Vagina (tissue), 2 donors: Measurements from ENCODE around the gene KCNQ2. TPM values are rescaled to one million over a fixed set of nuclear protein-coding genes. Genes with fewer than 3 reads are reported as not detected.

Experiments
- DNase-seq, 2 donors: peaks; one replicate each; pipeline ENCODE4 v3.0.0-alpha.2; 2017; ENCODE audit errors: extremely low spot score in 2 of 2
- H3K27ac ChIP-seq: fragments of 200-600 bp; sonication (generic); one replicate; pipeline ENCODE4 v1.5.1; 2019
- H3K27me3 ChIP-seq: fragments of 200-600 bp; sonication (generic); one replicate; pipeline ENCODE4 v1.5.1; 2019
- H3K36me3 ChIP-seq, 2 donors: fragments of 200-600 bp; sonication (generic); one replicate each; pipeline ENCODE4 v1.5.1; 2017 to 2019
- H3K4me1 ChIP-seq: fragments of 200-600 bp; sonication (generic); one replicate; pipeline ENCODE4 v1.5.1; 2019
- H3K4me3 ChIP-seq, 2 donors: fragments of 200-600 bp; sonication (generic); 1 replicate in 1 of 2; 2 replicates in 1 of 2; pipeline ENCODE4 v1.5.1; 2016 to 2019
- H3K9me3 ChIP-seq: fragments of 200-600 bp; sonication (generic); one replicate; pipeline ENCODE4 v1.5.1; 2019
- CTCF ChIP-seq, 3 experiments: fragments of 450-650 bp in 2 of 3; fragments of 200-600 bp in 1 of 3; sonication (generic) in 1 of 3; IDR thresholded peaks; one replicate each; pipeline ENCODE4 v1.5.1; 2017 to 2019; ENCODE audit warnings: antibody characterized with exemption in 3 of 3, mild to moderate bottlenecking in 2 of 3, moderate library complexity in 2 of 3
- POLR2A ChIP-seq, 2 donors: fragments of 450-650 bp; IDR thresholded peaks; one replicate each; pipeline ENCODE4 v1.6.1; 2017; ENCODE audit warnings: antibody characterized with exemption in 2 of 2, mild to moderate bottlenecking in 2 of 2, moderate library complexity in 2 of 2
- POLR2AphosphoS5 ChIP-seq, 2 donors: sonication (generic); formaldehyde crosslinking; IDR thresholded peaks; one replicate each; pipeline ENCODE4 v1.9.0; 2017; ENCODE audit warnings: antibody characterized with exemption in 2 of 2, mild to moderate bottlenecking in 2 of 2, low read depth in 1 of 2; ENCODE audit not compliant: insufficient read depth in 1 of 2
- intact Hi-C: fragments of 100-400 bp; cut with DNase I; formaldehyde crosslinking; loops from one replicate; pipeline ENCODE4 v1.15.1; 2023
- total RNA-seq: library from RNA; depleted of rRNA; stranded (reverse); fragments of >200 nt; gene quantifications from one replicate; pipeline ENCODE4 v1.2.3, GENCODE V29; 2016

Gene KCNQ2
- total RNA-seq, 1 donor from 2014 or later = 1.2 TPM

GRCh38 chr20:63386491-63386890, 86.0 kb downstream of the KCNQ2 start:
- H3K27me3 ChIP-seq = no peaks in the 10 kb centered on the region
- H3K27ac ChIP-seq = no peak overlapping the region
- H3K9me3 ChIP-seq = peaks cover 3% of the 10 kb centered on the region
- TF ChIP-seq POLR2A (IDR thresholded peaks at IDR 0.05) (no peak), POLR2AphosphoS5 (IDR thresholded peaks at IDR 0.05; ENCODE audit: insufficient read depth in 1 of 2, low read depth in 1 of 2) (no peak), CTCF (IDR thresholded peaks at IDR 0.05) (no peak)
- no peaks in the 10 kb centered on the region for H3K4me1 ChIP-seq
- no peaks in the 10 kb centered on the region for H3K36me3 ChIP-seq
- H3K4me3 ChIP-seq = no peak overlapping the region
- DNase-seq = no peak
- intact Hi-C loops = no loop called here

- DNase-seq = no peak
- intact Hi-C loops = no loop called here
- Histone ChIP-seq H3K27ac (no peak overlapping the region), H3K27me3 (no peaks in the 10 kb centered on the region), H3K36me3 (no peaks in the 10 kb centered on the region), H3K4me3 (no peak overlapping the region), H3K4me1 (no peaks in the 10 kb centered on the region), H3K9me3 (peaks cover 3% of the 10 kb centered on the region)
- no peak for TF ChIP-seq POLR2AphosphoS5 (IDR thresholded peaks at IDR 0.05; ENCODE audit: insufficient read depth in 1 of 2, low read depth in 1 of 2)
- TF ChIP-seq POLR2A (IDR thresholded peaks at IDR 0.05) = no peak
- TF ChIP-seq CTCF (IDR thresholded peaks at IDR 0.05) = no peak
Measured at GRCh38 chr20:63385819-63386218, 86.6 kb downstream of the KCNQ2 start.

GRCh38 chr20:63384336-63384735, 88.1 kb downstream of the KCNQ2 start:
- Histone ChIP-seq H3K36me3 (no peaks in the 10 kb centered on the region), H3K4me1 (no peaks in the 10 kb centered on the region), H3K27ac (no peak overlapping the region), H3K27me3 (no peaks in the 10 kb centered on the region), H3K9me3 (peaks cover 3% of the 10 kb centered on the region), H3K4me3 (no peak overlapping the region)
- TF ChIP-seq POLR2A (IDR thresholded peaks at IDR 0.05) (no peak), POLR2AphosphoS5 (IDR thresholded peaks at IDR 0.05; ENCODE audit: insufficient read depth in 1 of 2, low read depth in 1 of 2) (no peak), CTCF (IDR thresholded peaks at IDR 0.05) (no peak)
- intact Hi-C loops = no loop called here
- DNase-seq = no peak

- no peak for DNase-seq
- intact Hi-C loops = no loop called here
- Histone ChIP-seq H3K4me1 (no peaks in the 10 kb centered on the region), H3K9me3 (peaks cover 3% of the 10 kb centered on the region), H3K4me3 (no peak overlapping the region), H3K27me3 (no peaks in the 10 kb centered on the region), H3K27ac (no peak overlapping the region), H3K36me3 (no peaks in the 10 kb centered on the region)
- TF ChIP-seq CTCF (IDR thresholded peaks at IDR 0.05) (no peak), POLR2A (IDR thresholded peaks at IDR 0.05) (no peak), POLR2AphosphoS5 (IDR thresholded peaks at IDR 0.05; ENCODE audit: insufficient read depth in 1 of 2, low read depth in 1 of 2) (no peak)
Measured at GRCh38 chr20:63383556-63383955, 88.9 kb downstream of the KCNQ2 start.

GRCh38 chr20:63382551-63383300, 89.7 kb downstream of the KCNQ2 start:
- DNase-seq = no peak
- Histone ChIP-seq H3K27me3 (no peaks in the 10 kb centered on the region), H3K36me3 (no peaks in the 10 kb centered on the region), H3K9me3 (peaks cover 3% of the 10 kb centered on the region), H3K4me1 (no peaks in the 10 kb centered on the region), H3K4me3 (no peak overlapping the region), H3K27ac (no peak overlapping the region)
- TF ChIP-seq CTCF (IDR thresholded peaks at IDR 0.05) (no peak), POLR2A (IDR thresholded peaks at IDR 0.05) (no peak), POLR2AphosphoS5 (IDR thresholded peaks at IDR 0.05; ENCODE audit: insufficient read depth in 1 of 2, low read depth in 1 of 2) (no peak)
- intact Hi-C loops = no loop called here
